ENCODE results near the gene YBX3. TPM values are rescaled to one million over a fixed set of nuclear protein-coding genes. Genes with fewer than 3 reads are reported as not detected.
A peak's percentile ranks its signal among the peaks of the same experiment; 100 is the strongest.

The YBX3 gene
- 12.2 and 22.4 TPM in 2 replicates for polyA plus RNA-seq (2012; rRNA removed)
- 18.0 and 19.6 TPM in 2 replicates for polyA plus RNA-seq (2012; cell fraction: cytosol; rRNA removed)
- polyA plus RNA-seq (2012; cell fraction: nucleus; rRNA removed): 54.9 and 64.5 TPM in 2 replicates

GRCh38 chr12:10722905-10723746, at the start of gene YBX3:
TSS of gene YBX3 (minus strand) at chr12:10723323. CDS start at chr12:10723111, 212 bp downstream.
- Histone ChIP-seq H3K27ac (ENCODE audit: low read depth in 2 of 2, low read length in 1 of 2) (peak within 1 kb of the TSS in 1 of 2 experiments; percentile 37; a peak in 1 of 4 replicates), H3K9me2 (no peaks in the 10 kb centered on the region), H3K36me3 (replicated peaks in 1 of 2; ENCODE audit: control insufficient read depth in 1 of 2, insufficient read depth in 2 of 2, low read length in 1 of 2) (no peaks in the 10 kb centered on the region), H3K9ac (peak within 1 kb of the TSS; percentile 23; the same call in 1 of the 2 replicates), H3K4me1 (ENCODE audit: control insufficient read depth in 1 of 2, insufficient read depth in 2 of 2, low read depth in 1 of 2, low read length in 1 of 2) (no peaks in the 10 kb centered on the region; a peak in 1 of 4 replicates), H3K9me3 (no peaks in the 10 kb centered on the region), H3F3A (replicated peaks; ENCODE audit: insufficient read depth) (no peaks in the 10 kb centered on the region), H3K4me3 (ENCODE audit: low read depth in 2 of 2, low read length in 1 of 2) (peak within 1 kb of the TSS; percentile 41 to 49; a peak in 2 of 4 replicates), H4K20me1 (ENCODE audit: insufficient read depth) (no peaks in the 10 kb centered on the region), H2AFZ (ENCODE audit: low read depth) (no peak within 1 kb of the TSS; the same call in 1 of the 2 replicates), H3K27me3 (ENCODE audit: insufficient read depth) (peaks cover 54% of the 10 kb centered on the region), H3K79me2 (ENCODE audit: insufficient read depth) (no peaks in the 10 kb centered on the region), H3K4me2 (peak within 1 kb of the TSS; percentile 58; the same call in 1 of the 2 replicates)
- ChIA-PET POLR2A (no interaction called here), CTCF (interaction anchor here (1.3 kb wide), 1 partner anchor 27 kb away, joined by 3 read pairs; no protein-coding TSS in a partner anchor)
- TF ChIP-seq GATA2 (CRISPR knock-in tag; IDR thresholded peaks at IDR 0.05) (no peak), SMC3 (IDR thresholded peaks at IDR 0.05; ENCODE audit: low read depth, low read length) (no peak), MEF2A (IDR thresholded peaks at IDR 0.05; ENCODE audit: borderline replicate concordance, low read depth) (no peak), NFIC (IDR thresholded peaks at IDR 0.05; ENCODE audit: borderline replicate concordance) (no peak), RAD21 (IDR thresholded peaks at IDR 0.05; ENCODE audit: low read length) (no peak), CHD2 (IDR thresholded peaks at IDR 0.05; ENCODE audit: low read length, partially characterized antibody) (no peak), FOSL2 (IDR thresholded peaks at IDR 0.05; ENCODE audit: borderline replicate concordance, low read depth) (no peak), POLR2AphosphoS5 (IDR thresholded peaks at IDR 0.05; ENCODE audit: low read depth, low read length) (no peak), RFX5 (IDR thresholded peaks at IDR 0.05; ENCODE audit: low read length) (no peak), RCOR1 (IDR thresholded peaks at IDR 0.05; ENCODE audit: low read length) (no peak), TAF1 (IDR thresholded peaks at IDR 0.05; ENCODE audit: borderline replicate concordance, low read depth, low read length) (no peak), FOXJ3 (CRISPR knock-in tag; IDR thresholded peaks at IDR 0.05) (no peak), EZH2phosphoT487 (IDR thresholded peaks at IDR 0.05; ENCODE audit: borderline replicate concordance, low read depth) (no peak; the same call in 1 of the 2 replicates), USF2 (IDR thresholded peaks at IDR 0.05; ENCODE audit: borderline replicate concordance, low read depth, low read length) (no peak), GABPA (IDR thresholded peaks at IDR 0.05; ENCODE audit: low read depth) (no peak), USF1 (IDR thresholded peaks at IDR 0.05; ENCODE audit: borderline replicate concordance, low read depth) (no peak), FOXM1 (IDR thresholded peaks at IDR 0.05; ENCODE audit: low read depth) (no peak)
- TF ChIP-seq, protein P1, sequence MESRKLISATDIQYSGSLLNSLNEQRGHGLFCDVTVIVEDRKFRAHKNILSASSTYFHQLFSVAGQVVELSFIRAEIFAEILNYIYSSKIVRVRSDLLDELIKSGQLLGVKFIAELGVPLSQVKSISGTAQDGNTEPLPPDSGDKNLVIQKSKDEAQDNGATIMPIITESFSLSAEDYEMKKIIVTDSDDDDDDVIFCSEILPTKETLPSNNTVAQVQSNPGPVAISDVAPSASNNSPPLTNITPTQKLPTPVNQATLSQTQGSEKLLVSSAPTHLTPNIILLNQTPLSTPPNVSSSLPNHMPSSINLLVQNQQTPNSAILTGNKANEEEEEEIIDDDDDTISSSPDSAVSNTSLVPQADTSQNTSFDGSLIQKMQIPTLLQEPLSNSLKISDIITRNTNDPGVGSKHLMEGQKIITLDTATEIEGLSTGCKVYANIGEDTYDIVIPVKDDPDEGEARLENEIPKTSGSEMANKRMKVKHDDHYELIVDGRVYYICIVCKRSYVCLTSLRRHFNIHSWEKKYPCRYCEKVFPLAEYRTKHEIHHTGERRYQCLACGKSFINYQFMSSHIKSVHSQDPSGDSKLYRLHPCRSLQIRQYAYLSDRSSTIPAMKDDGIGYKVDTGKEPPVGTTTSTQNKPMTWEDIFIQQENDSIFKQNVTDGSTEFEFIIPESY (IDR thresholded peaks at IDR 0.05; ENCODE audit: borderline replicate concordance, low read depth): no peak
- TF ChIP-seq, protein P2, sequence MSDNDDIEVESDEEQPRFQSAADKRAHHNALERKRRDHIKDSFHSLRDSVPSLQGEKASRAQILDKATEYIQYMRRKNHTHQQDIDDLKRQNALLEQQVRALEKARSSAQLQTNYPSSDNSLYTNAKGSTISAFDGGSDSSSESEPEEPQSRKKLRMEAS (IDR thresholded peaks at IDR 0.05; ENCODE audit: low read depth): no peak
- WGBS (ENCODE audit: low lambda C conversion rate): 2% methylated on average over 13 of the region's 95 CpGs
- peak; percentile 14 for DNase-seq
